K562 (cell line): ENCODE results near the gene KRTAP5-7. TPM values are rescaled to one million over a fixed set of nuclear protein-coding genes. Genes with fewer than 3 reads are reported as not detected.
A peak's percentile ranks its signal among the peaks of the same experiment; 100 is the strongest.

Experiments used
- BCOR ChIP-seq: fragments of 450-650 bp; IDR thresholded peaks from 2 replicates; pipeline ENCODE4 v1.6.1; 2016
- CC2D1A ChIP-seq: fragments of 450-650 bp; IDR thresholded peaks from 2 replicates; pipeline ENCODE4 v1.6.1; 2017; ENCODE audit warnings: mild to moderate bottlenecking
- CHCHD3 ChIP-seq: fragments of 250-450 bp; sonication (Bioruptor Pico); IDR thresholded peaks from 2 replicates; pipeline ENCODE4 v2.1.2; 2022; ENCODE audit warnings: mild to moderate bottlenecking
- KAT7 ChIP-seq: sonication (generic); formaldehyde crosslinking; IDR thresholded peaks from 2 replicates; pipeline ENCODE4 v1.8.0; 2022; ENCODE audit warnings: missing genetic modification reagents, mild to moderate bottlenecking, borderline replicate concordance
- KLF10 ChIP-seq: fragments of 250-450 bp; sonication (Bioruptor Pico); IDR thresholded peaks from 2 replicates; pipeline ENCODE4 v1.6.1; 2021; ENCODE audit warnings: matching md5 sums
- L3MBTL2 ChIP-seq: fragments of 450-650 bp; IDR thresholded peaks from 2 replicates; pipeline ENCODE4 v1.6.1; 2016; ENCODE audit warnings: mild to moderate bottlenecking, moderate library complexity
- MAFG ChIP-seq: fragments of 450-650 bp; conservative IDR thresholded peaks from 2 replicates; pipeline ENCODE4 v1.6.1; 2016; ENCODE audit warnings: missing genetic modification characterization, missing compliant biosample characterization
- MAFK ChIP-seq: IDR thresholded peaks from 2 replicates; pipeline ENCODE4 v1.6.1; 2011; ENCODE audit warnings: low read length, improper control_type of control experiment
- MTF1 ChIP-seq: fragments of 250-450 bp; sonication (Bioruptor Pico); IDR thresholded peaks from 2 replicates; pipeline ENCODE4 v1.9.0; 2021; ENCODE audit warnings: moderate library complexity, mild to moderate bottlenecking, inconsistent platforms, borderline replicate concordance
- NCOR1 ChIP-seq: fragments of 450-650 bp; IDR thresholded peaks from 2 replicates; pipeline ENCODE4 v1.6.1; 2016; ENCODE audit warnings: mild to moderate bottlenecking, moderate library complexity
- NFXL1 ChIP-seq: fragments of 450-650 bp; formaldehyde crosslinking; IDR thresholded peaks from 2 replicates; pipeline ENCODE4 v1.4.0; 2021; ENCODE audit warnings: mild to moderate bottlenecking
- NFYB ChIP-seq: IDR thresholded peaks from 2 replicates; pipeline ENCODE4 v1.6.1; 2011; ENCODE audit warnings: mild to moderate bottlenecking, moderate library complexity; ENCODE audit not compliant: insufficient read length; ENCODE audit errors: extremely low read depth
- RFX5 ChIP-seq: IDR thresholded peaks from 2 replicates; pipeline ENCODE4 v1.6.1; 2011; ENCODE audit warnings: low read depth, mild to moderate bottlenecking, improper control_type of control experiment, low read length
- SETDB1 ChIP-seq: IDR thresholded peaks from one replicate; pipeline ENCODE4 v1.6.1; 2012; ENCODE audit warnings: low read length, control low read depth, inconsistent platforms
- SMAD3 ChIP-seq: fragments of 450-650 bp; formaldehyde crosslinking; conservative IDR thresholded peaks from 2 replicates; pipeline ENCODE4 v1.4.0; 2020; ENCODE audit warnings: mild to moderate bottlenecking
- TAL1 ChIP-seq: fragments of 450-650 bp; IDR thresholded peaks from 2 replicates; pipeline ENCODE4 v1.6.1; 2016; ENCODE audit warnings: mild to moderate bottlenecking
- TBL1XR1 ChIP-seq, 2 experiments: IDR thresholded peaks; 2 replicates each; pipeline ENCODE4 v1.6.1; 2012; ENCODE audit warnings: improper control_type of control experiment in 2 of 2, low read length in 2 of 2, mild to moderate bottlenecking in 1 of 2
- TFAP4 ChIP-seq: sonication (generic); formaldehyde crosslinking; IDR thresholded peaks from 2 replicates; pipeline ENCODE4 v1.8.0; 2022; ENCODE audit warnings: missing genetic modification reagents, mild to moderate bottlenecking, moderate library complexity, borderline replicate concordance
- ZNF23 ChIP-seq: fragments of 250-450 bp; sonication (Bioruptor Pico); IDR thresholded peaks from 2 replicates; pipeline ENCODE4 v1.4.0; 2020; ENCODE audit warnings: mild to moderate bottlenecking
- ZNF316 ChIP-seq: fragments of 450-650 bp; IDR thresholded peaks from 2 replicates; pipeline ENCODE4 v1.6.1; 2016
- polyA plus RNA-seq, 8 experiments: library from polyadenylated mRNA; depleted of rRNA in 4 of 8; stranded (reverse) in 5 of 8; unstranded in 3 of 8; fragments of >200 nt; fragmentation: Nextera tagmentation in 2 of 8; fragmentation: Illumina TruSeq in 1 of 8; extraction: Ambion mirVana in 2 of 8; extraction: Trizol in 1 of 8; gene quantifications; 2 replicates each; pipeline versions ENCODE4 v1.2.1 to v1.2.3, GENCODE V29; 2011 to 2014; ENCODE audit warnings: inconsistent platforms in 1 of 8, missing spikeins in 1 of 8
- total RNA-seq, 7 experiments: library from RNA; depleted of rRNA in 6 of 7; stranded (reverse); fragments of >200 nt in 6 of 7; fragmentation: Illumina TruSeq in 2 of 7; extraction: Trizol in 2 of 7; gene quantifications; 2 replicates each; pipeline versions ENCODE4 v1.2.1 to v1.2.3, GENCODE V29; 2011 to 2021; ENCODE audit warnings: low replicate concordance in 1 of 7
- TF ChIP-seq, protein P1 (sequence below): fragments of 450-650 bp; IDR thresholded peaks from 2 replicates; pipeline ENCODE4 v1.6.1; 2016; ENCODE audit warnings: mild to moderate bottlenecking, moderate library complexity

The KRTAP5-7 gene
- total and polyA plus RNA-seq, 9 of the 15 experiments (the other 6 are each of a cell fraction or from before 2014, with no cell fraction given), result not detected

DNA sequence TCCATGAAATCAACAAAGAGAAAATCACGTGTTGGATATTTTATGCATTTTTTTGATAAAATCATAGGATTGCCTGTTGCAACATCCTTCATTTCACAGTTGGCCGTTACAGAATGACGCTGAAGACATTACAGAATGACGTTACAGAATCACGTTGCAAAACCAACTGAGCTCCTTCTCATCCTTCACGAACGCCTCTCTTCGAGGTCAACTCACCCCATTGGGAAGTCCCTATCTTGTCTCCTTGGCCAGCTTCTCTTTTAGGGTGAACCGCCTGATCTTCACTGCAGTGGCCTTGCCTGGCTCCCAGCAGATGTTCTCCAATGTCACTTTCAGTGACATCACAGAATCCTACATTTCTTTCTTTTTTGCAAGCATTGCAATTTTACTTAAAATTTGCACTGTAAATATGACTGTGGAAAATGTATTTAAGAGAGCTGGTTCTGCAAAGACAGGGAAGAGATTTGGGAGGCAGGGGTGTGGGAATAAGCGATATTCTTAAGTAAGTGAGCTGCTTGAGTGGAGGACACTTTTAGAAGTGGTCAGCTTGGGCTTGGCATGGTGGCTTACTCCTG lies 5.1 kb downstream of the KRTAP5-7 start (continued):
- TF ChIP-seq, protein P1, sequence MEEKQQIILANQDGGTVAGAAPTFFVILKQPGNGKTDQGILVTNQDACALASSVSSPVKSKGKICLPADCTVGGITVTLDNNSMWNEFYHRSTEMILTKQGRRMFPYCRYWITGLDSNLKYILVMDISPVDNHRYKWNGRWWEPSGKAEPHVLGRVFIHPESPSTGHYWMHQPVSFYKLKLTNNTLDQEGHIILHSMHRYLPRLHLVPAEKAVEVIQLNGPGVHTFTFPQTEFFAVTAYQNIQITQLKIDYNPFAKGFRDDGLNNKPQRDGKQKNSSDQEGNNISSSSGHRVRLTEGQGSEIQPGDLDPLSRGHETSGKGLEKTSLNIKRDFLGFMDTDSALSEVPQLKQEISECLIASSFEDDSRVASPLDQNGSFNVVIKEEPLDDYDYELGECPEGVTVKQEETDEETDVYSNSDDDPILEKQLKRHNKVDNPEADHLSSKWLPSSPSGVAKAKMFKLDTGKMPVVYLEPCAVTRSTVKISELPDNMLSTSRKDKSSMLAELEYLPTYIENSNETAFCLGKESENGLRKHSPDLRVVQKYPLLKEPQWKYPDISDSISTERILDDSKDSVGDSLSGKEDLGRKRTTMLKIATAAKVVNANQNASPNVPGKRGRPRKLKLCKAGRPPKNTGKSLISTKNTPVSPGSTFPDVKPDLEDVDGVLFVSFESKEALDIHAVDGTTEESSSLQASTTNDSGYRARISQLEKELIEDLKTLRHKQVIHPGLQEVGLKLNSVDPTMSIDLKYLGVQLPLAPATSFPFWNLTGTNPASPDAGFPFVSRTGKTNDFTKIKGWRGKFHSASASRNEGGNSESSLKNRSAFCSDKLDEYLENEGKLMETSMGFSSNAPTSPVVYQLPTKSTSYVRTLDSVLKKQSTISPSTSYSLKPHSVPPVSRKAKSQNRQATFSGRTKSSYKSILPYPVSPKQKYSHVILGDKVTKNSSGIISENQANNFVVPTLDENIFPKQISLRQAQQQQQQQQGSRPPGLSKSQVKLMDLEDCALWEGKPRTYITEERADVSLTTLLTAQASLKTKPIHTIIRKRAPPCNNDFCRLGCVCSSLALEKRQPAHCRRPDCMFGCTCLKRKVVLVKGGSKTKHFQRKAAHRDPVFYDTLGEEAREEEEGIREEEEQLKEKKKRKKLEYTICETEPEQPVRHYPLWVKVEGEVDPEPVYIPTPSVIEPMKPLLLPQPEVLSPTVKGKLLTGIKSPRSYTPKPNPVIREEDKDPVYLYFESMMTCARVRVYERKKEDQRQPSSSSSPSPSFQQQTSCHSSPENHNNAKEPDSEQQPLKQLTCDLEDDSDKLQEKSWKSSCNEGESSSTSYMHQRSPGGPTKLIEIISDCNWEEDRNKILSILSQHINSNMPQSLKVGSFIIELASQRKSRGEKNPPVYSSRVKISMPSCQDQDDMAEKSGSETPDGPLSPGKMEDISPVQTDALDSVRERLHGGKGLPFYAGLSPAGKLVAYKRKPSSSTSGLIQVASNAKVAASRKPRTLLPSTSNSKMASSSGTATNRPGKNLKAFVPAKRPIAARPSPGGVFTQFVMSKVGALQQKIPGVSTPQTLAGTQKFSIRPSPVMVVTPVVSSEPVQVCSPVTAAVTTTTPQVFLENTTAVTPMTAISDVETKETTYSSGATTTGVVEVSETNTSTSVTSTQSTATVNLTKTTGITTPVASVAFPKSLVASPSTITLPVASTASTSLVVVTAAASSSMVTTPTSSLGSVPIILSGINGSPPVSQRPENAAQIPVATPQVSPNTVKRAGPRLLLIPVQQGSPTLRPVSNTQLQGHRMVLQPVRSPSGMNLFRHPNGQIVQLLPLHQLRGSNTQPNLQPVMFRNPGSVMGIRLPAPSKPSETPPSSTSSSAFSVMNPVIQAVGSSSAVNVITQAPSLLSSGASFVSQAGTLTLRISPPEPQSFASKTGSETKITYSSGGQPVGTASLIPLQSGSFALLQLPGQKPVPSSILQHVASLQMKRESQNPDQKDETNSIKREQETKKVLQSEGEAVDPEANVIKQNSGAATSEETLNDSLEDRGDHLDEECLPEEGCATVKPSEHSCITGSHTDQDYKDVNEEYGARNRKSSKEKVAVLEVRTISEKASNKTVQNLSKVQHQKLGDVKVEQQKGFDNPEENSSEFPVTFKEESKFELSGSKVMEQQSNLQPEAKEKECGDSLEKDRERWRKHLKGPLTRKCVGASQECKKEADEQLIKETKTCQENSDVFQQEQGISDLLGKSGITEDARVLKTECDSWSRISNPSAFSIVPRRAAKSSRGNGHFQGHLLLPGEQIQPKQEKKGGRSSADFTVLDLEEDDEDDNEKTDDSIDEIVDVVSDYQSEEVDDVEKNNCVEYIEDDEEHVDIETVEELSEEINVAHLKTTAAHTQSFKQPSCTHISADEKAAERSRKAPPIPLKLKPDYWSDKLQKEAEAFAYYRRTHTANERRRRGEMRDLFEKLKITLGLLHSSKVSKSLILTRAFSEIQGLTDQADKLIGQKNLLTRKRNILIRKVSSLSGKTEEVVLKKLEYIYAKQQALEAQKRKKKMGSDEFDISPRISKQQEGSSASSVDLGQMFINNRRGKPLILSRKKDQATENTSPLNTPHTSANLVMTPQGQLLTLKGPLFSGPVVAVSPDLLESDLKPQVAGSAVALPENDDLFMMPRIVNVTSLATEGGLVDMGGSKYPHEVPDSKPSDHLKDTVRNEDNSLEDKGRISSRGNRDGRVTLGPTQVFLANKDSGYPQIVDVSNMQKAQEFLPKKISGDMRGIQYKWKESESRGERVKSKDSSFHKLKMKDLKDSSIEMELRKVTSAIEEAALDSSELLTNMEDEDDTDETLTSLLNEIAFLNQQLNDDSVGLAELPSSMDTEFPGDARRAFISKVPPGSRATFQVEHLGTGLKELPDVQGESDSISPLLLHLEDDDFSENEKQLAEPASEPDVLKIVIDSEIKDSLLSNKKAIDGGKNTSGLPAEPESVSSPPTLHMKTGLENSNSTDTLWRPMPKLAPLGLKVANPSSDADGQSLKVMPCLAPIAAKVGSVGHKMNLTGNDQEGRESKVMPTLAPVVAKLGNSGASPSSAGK, result no peak
- no peak for TF ChIP-seq TAL1
- TF ChIP-seq TFAP4 (CRISPR knock-in tag), result no peak
- no peak for TF ChIP-seq SETDB1
- TF ChIP-seq CC2D1A, result no peak
- TF ChIP-seq KAT7 (CRISPR knock-in tag), result no peak
- TF ChIP-seq NFXL1 (CRISPR knock-in tag), result no peak
- peak; percentile 78 for TF ChIP-seq MAFG (tag)
- TF ChIP-seq ZNF23 (CRISPR knock-in tag), result no peak
- no peak for TF ChIP-seq KLF10 (CRISPR knock-in tag)
- TF ChIP-seq ZNF316, result peak; percentile 86
- TF ChIP-seq NFYB, result no peak
- TF ChIP-seq MTF1 (CRISPR knock-in tag), result no peak
- TF ChIP-seq NCOR1, result no peak
- TF ChIP-seq SMAD3 (CRISPR knock-in tag), result no peak
- no peak for TF ChIP-seq L3MBTL2
- peak; percentile 81 for TF ChIP-seq MAFK
- TF ChIP-seq TBL1XR1 (IDR thresholded peaks at IDR 0.05; ENCODE audit: low read length in 2 of 2), result no peak
- no peak for TF ChIP-seq CHCHD3
- TF ChIP-seq BCOR, result no peak
- TF ChIP-seq RFX5, result no peak
